Renal cortex interstitium (tissue), 11 donors: ENCODE measurements around the gene GSC2. TPM values are rescaled to one million over a fixed set of nuclear protein-coding genes. Genes with fewer than 3 reads are reported as not detected.
"Not testable (repeated sequence)": the region's sequence is repeated elsewhere in the genome, so short reads cannot be mapped to it uniquely, and the experiment has no call there.

ENCODE experiments used
- DNase-seq, 11 donors: peaks; one replicate each; pipeline ENCODE4 v3.0.0-alpha.2; 2013; ENCODE audit warnings: low read depth in 9 of 11, low spot score in 4 of 11; ENCODE audit errors: extremely low read depth in 1 of 11
- polyA plus RNA-seq, 3 donors: library from polyadenylated mRNA; unstranded; fragments of 120-200 nt; gene quantifications; one replicate each; pipeline ENCODE4 v1.2.1, GENCODE V29; 2013; ENCODE audit not compliant: insufficient read length in 3 of 3

GSC2 gene
- polyA plus RNA-seq, 3 donors: not detected

- no peak for DNase-seq
Measured at GRCh38 chr22:19167106-19167869, 17.2 kb upstream of the GSC2 start.

GRCh38 chr22:19166421-19166820 is 16.3 kb upstream of the GSC2 start:
- no peak for DNase-seq

GRCh38 chr22:19164425-19164824 is 14.3 kb upstream of the GSC2 start:
- no peak for DNase-seq

GRCh38 chr22:19158649-19159048 is 8.6 kb upstream of the GSC2 start:
- DNase-seq: not testable (repeated sequence)

- DNase-seq: not testable (repeated sequence)
Measured at GRCh38 chr22:19156109-19156508, 6.0 kb upstream of the GSC2 start.

- DNase-seq: no peak
Measured at GRCh38 chr22:19152942-19153883, 3.1 kb upstream of the GSC2 start.

GRCh38 chr22:19151329-19152191 is 1.5 kb upstream of the GSC2 start:
- DNase-seq: no peak

- DNase-seq: no peak
Measured at GRCh38 chr22:19150482-19151328, 613 bp upstream of the GSC2 start.

GRCh38 chr22:19149047-19149883 is 827 bp downstream of the GSC2 start:
- DNase-seq: no peak

GRCh38 chr22:19148417-19149046 is 1.6 kb downstream of the GSC2 start:
- DNase-seq: no peak

GRCh38 chr22:19147195-19147780 is 2.8 kb downstream of the GSC2 start:
- no peak for DNase-seq

GRCh38 chr22:19146215-19146968 is 3.7 kb downstream of the GSC2 start:
- no peak for DNase-seq

- DNase-seq: no peak
Measured at GRCh38 chr22:19143967-19144400, 6.1 kb downstream of the GSC2 start.

- no peak for DNase-seq
Measured at GRCh38 chr22:19143212-19143611, 6.9 kb downstream of the GSC2 start.

- no peak for DNase-seq
Measured at GRCh38 chr22:19142394-19142793, 7.7 kb downstream of the GSC2 start.

GRCh38 chr22:19139974-19140373 is 10.1 kb downstream of the GSC2 start:
- no peak for DNase-seq
